Caco-2 (cell line): ENCODE results near the gene PCDH18. TPM values are rescaled to one million over a fixed set of nuclear protein-coding genes. Genes with fewer than 3 reads are reported as not detected.

Source experiments
- BruUV-seq: library from RNA; stranded (reverse); fragments of 400-500 nt; replicated peaks from 2 replicates; lab custom pipeline; 2021; lab: Mats Ljungman, UMichigan
- CTCF ChIA-PET: fragments of 300-600 bp; sonication (Branson Sonifier 250); formaldehyde crosslinking; loops from one replicate; lab custom pipeline; 2022; ENCODE audit warnings: antibody characterized with exemption; lab: Charles Lee
- POLR2A ChIA-PET: fragments of 300-600 bp; sonication (Branson Sonifier 250); formaldehyde crosslinking; loops from one replicate; lab custom pipeline; 2022; ENCODE audit warnings: antibody characterized with exemption; lab: Charles Lee
- DNase-seq, 2 experiments: peaks; one replicate each; pipeline versions ENCODE4 v3.0.0 to v3.0.0-alpha.2; 2020 to 2022
- H3K27me3 ChIP-seq: replicated peaks from 2 replicates; pipeline ENCODE4 v1.6.0; 2011; ENCODE audit warnings: low read length; ENCODE audit not compliant: control insufficient read depth, insufficient read depth
- H3K36me3 ChIP-seq: 2 replicates; pipeline ENCODE4 v1.5.1; 2011; ENCODE audit warnings: low read length; ENCODE audit not compliant: control insufficient read depth, insufficient read depth
- H3K4me1 ChIP-seq: fragments of 250-450 bp; sonication (Bioruptor Pico); 2 replicates; pipeline ENCODE4 v1.5.1; 2020; ENCODE audit warnings: mild to moderate bottlenecking
- H3K4me3 ChIP-seq: 2 replicates; pipeline ENCODE4 v1.5.1; 2011; ENCODE audit warnings: low read depth, mild to moderate bottlenecking, control low read depth, low read length
- H3K9me3 ChIP-seq: fragments of 250-450 bp; sonication (Bioruptor Pico); 2 replicates; pipeline ENCODE4 v1.5.1; 2020; ENCODE audit warnings: mild to moderate bottlenecking, moderate library complexity
- H3K27ac Mint-ChIP-seq: one replicate; pipeline ENCODE4 v1.8.0; 2022; ENCODE audit warnings: mixed read lengths; ENCODE audit not compliant: unreplicated experiment
- H3K27me3 Mint-ChIP-seq: one replicate; pipeline ENCODE4 v1.8.0; 2022; ENCODE audit warnings: mixed read lengths; ENCODE audit not compliant: insufficient read depth, unreplicated experiment
- H3K36me3 Mint-ChIP-seq: one replicate; pipeline ENCODE4 v1.8.0; 2022; ENCODE audit warnings: mild to moderate bottlenecking, mixed read lengths; ENCODE audit not compliant: insufficient read depth, unreplicated experiment
- H3K4me1 Mint-ChIP-seq: one replicate; pipeline ENCODE4 v1.8.0; 2022; ENCODE audit warnings: low read depth, mixed read lengths; ENCODE audit not compliant: unreplicated experiment
- H3K4me3 Mint-ChIP-seq: one replicate; pipeline ENCODE4 v1.8.0; 2022; ENCODE audit warnings: mild to moderate bottlenecking, moderate library complexity, mixed read lengths; ENCODE audit not compliant: unreplicated experiment
- H3K9me3 Mint-ChIP-seq: one replicate; pipeline ENCODE4 v1.8.0; 2022; ENCODE audit warnings: mixed read lengths; ENCODE audit not compliant: unreplicated experiment
- intact Hi-C: fragments of 100-400 bp; cut with micrococcal nuclease; formaldehyde crosslinking; loops from one replicate; pipeline ENCODE4 v1.10.0; 2022; ENCODE audit not compliant: unreplicated experiment
- total RNA-seq: library from RNA; stranded (reverse); gene quantifications from 2 replicates; pipeline ENCODE4 v1.2.3, GENCODE V29; 2022
- TF ChIP-seq, protein P1 (sequence below), 2 experiments: fragments of 200-600 bp in 1 of 2; IDR thresholded peaks; 1 replicate in 1 of 2; 2 replicates in 1 of 2; pipeline versions ENCODE4 v1.5.1 to v1.8.0; 2011 to 2022; ENCODE audit warnings: antibody characterized with exemption in 1 of 2, control low read depth in 1 of 2, inconsistent platforms in 1 of 2, low read depth in 1 of 2, low read length in 1 of 2, mild to moderate bottlenecking in 1 of 2, moderate library complexity in 1 of 2; ENCODE audit not compliant: insufficient read depth in 1 of 2, severe bottlenecking in 1 of 2, unreplicated experiment in 1 of 2

Gene PCDH18
- total RNA-seq, 1 experiment from 2014 or later: 0.29 TPM

GRCh38 chr4:137514406-137515111 lies 17.7 kb downstream of the PCDH18 start:
- Mint-ChIP-seq H3K27ac (no peak overlapping the region), H3K9me3 (no peaks in the 10 kb centered on the region), H3K4me1 (no peaks in the 10 kb centered on the region), H3K27me3 (no peaks in the 10 kb centered on the region), H3K4me3 (no peak overlapping the region), H3K36me3 (no peaks in the 10 kb centered on the region)
- BruUV-seq: no TSS peak
- TF ChIP-seq, protein P1, sequence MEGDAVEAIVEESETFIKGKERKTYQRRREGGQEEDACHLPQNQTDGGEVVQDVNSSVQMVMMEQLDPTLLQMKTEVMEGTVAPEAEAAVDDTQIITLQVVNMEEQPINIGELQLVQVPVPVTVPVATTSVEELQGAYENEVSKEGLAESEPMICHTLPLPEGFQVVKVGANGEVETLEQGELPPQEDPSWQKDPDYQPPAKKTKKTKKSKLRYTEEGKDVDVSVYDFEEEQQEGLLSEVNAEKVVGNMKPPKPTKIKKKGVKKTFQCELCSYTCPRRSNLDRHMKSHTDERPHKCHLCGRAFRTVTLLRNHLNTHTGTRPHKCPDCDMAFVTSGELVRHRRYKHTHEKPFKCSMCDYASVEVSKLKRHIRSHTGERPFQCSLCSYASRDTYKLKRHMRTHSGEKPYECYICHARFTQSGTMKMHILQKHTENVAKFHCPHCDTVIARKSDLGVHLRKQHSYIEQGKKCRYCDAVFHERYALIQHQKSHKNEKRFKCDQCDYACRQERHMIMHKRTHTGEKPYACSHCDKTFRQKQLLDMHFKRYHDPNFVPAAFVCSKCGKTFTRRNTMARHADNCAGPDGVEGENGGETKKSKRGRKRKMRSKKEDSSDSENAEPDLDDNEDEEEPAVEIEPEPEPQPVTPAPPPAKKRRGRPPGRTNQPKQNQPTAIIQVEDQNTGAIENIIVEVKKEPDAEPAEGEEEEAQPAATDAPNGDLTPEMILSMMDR (IDR thresholded peaks at IDR 0.05; ENCODE audit: insufficient read depth in 1 of 2, low read depth in 1 of 2, low read length in 1 of 2, severe bottlenecking in 1 of 2, unreplicated experiment in 1 of 2): no peak
- no peaks in the 10 kb centered on the region for H3K4me1 ChIP-seq
- H3K9me3 ChIP-seq: no peaks in the 10 kb centered on the region
- H3K27me3 ChIP-seq: no peaks in the 10 kb centered on the region
- ChIA-PET CTCF (no interaction called here), POLR2A (no interaction called here)
- no peak overlapping the region for H3K4me3 ChIP-seq
- no peaks in the 10 kb centered on the region for H3K36me3 ChIP-seq
- intact Hi-C loops: no loop called here
- DNase-seq: no peak

- Mint-ChIP-seq H3K9me3 (no peaks in the 10 kb centered on the region), H3K27ac (no peak overlapping the region), H3K4me1 (no peaks in the 10 kb centered on the region), H3K27me3 (no peaks in the 10 kb centered on the region), H3K36me3 (no peaks in the 10 kb centered on the region), H3K4me3 (no peak overlapping the region)
- no TSS peak for BruUV-seq
- no peak for DNase-seq
- TF ChIP-seq, protein P1 (IDR thresholded peaks at IDR 0.05; ENCODE audit: insufficient read depth in 1 of 2, low read depth in 1 of 2, low read length in 1 of 2, severe bottlenecking in 1 of 2, unreplicated experiment in 1 of 2): no peak
- ChIA-PET CTCF (no interaction called here), POLR2A (no interaction called here)
- Histone ChIP-seq H3K4me3 (no peak overlapping the region), H3K9me3 (no peaks in the 10 kb centered on the region), H3K36me3 (no peaks in the 10 kb centered on the region), H3K27me3 (no peaks in the 10 kb centered on the region), H3K4me1 (no peaks in the 10 kb centered on the region)
- intact Hi-C loops: no loop called here
These were observed 21.6 kb downstream of the PCDH18 start for GRCh38 chr4:137510557-137511265.

GRCh38 chr4:137509855-137510282 lies 22.4 kb downstream of the PCDH18 start:
- POLR2A ChIA-PET: no interaction called here
- Mint-ChIP-seq H3K36me3 (no peaks in the 10 kb centered on the region), H3K4me3 (no peak overlapping the region), H3K27ac (no peak overlapping the region), H3K4me1 (no peaks in the 10 kb centered on the region), H3K9me3 (no peaks in the 10 kb centered on the region), H3K27me3 (no peaks in the 10 kb centered on the region)
- H3K9me3 ChIP-seq: no peaks in the 10 kb centered on the region
- no peaks in the 10 kb centered on the region for H3K27me3 ChIP-seq
- H3K4me1 ChIP-seq: no peaks in the 10 kb centered on the region
- intact Hi-C loops: no loop called here
- no TSS peak for BruUV-seq
- TF ChIP-seq, protein P1 (IDR thresholded peaks at IDR 0.05; ENCODE audit: insufficient read depth in 1 of 2, low read depth in 1 of 2, low read length in 1 of 2, severe bottlenecking in 1 of 2, unreplicated experiment in 1 of 2): no peak
- H3K4me3 ChIP-seq: no peak overlapping the region
- CTCF ChIA-PET: no interaction called here
- no peaks in the 10 kb centered on the region for H3K36me3 ChIP-seq
- DNase-seq: no peak
